Raji (cell line): ENCODE results near the gene CLDN9.

ENCODE experiments used
- POLR2A ChIP-seq: IDR thresholded peaks from 2 replicates; pipeline ENCODE4 v1.6.1; 2011; ENCODE audit warnings: low read depth, low read length, control low read depth; ENCODE audit not compliant: insufficient read depth

Gene CLDN9

GRCh38 chr16:3042376-3042775, 29.7 kb downstream of the CLDN9 start:
- TF ChIP-seq POLR2A = no peak

DNA sequence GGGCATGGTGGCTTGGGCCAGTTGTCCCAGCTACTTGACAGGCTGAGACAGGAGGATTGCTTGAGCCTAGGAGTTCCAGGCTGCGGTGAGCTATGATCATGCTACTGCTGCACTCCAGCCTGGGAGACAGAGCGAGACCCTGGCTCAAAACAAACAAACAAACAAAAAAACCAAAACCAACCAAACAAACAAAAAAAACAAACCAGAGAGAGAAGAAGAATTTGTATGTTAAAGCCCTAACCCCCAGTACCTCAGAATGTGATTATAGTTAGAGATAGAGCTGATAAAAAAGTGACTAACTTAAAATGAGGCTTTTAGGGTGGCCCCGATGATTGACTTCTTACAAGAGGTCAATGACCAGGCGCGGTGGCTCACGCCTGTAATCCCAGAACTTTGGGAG, 32.0 kb downstream of the CLDN9 start:
- no peak for TF ChIP-seq POLR2A

DNA sequence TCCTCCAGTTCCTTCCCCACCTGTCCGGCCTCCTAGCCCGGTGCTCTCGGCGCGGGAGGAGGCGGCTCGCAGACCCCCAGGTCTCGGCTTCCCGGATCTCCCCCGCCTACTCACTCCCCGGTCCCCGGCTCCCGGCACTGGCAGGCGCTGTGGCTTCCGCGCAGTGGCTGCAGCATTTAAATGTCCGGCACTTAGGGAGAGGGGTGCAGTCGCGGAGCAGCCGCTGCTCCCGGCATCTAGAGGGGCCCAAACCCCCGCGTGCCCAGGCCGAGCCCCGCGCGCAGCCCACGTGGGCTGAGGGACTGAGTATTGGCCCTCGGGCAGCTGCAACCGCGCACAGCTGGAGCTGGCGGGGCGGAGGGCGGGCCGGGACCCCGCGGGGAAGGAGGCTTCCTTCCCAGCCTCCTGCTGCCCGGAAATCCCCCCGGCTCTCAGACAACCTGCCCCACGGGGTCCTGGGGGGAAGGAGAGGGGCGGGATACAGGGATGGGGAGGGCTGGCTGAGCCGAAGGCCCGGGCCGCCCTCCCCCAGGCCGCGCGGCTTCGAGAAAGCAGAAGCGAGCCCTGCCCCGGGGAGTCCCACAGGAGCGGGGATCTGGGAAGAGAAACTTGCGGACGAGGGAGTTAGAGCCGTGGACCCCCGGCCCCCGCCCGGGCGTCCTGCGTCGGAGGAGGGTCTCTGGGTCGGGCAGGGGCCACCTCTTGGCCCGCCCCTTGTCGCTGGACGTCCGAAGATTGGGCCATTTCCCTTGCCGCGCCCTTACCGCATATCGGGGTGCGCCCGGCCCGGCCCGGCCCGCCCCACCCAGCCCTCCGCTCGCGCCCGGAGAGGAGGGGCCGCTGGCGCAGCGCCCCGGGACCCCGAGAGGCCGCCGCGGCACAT, 33.3 kb downstream of the CLDN9 start, which contains the start of gene MMP25:
Gene MMP25 (plus strand): TSS at position 804 of the 883 bp plus-strand sequence. CDS start 357 bp downstream, outside the sequence.
- no peak for TF ChIP-seq POLR2A

DNA sequence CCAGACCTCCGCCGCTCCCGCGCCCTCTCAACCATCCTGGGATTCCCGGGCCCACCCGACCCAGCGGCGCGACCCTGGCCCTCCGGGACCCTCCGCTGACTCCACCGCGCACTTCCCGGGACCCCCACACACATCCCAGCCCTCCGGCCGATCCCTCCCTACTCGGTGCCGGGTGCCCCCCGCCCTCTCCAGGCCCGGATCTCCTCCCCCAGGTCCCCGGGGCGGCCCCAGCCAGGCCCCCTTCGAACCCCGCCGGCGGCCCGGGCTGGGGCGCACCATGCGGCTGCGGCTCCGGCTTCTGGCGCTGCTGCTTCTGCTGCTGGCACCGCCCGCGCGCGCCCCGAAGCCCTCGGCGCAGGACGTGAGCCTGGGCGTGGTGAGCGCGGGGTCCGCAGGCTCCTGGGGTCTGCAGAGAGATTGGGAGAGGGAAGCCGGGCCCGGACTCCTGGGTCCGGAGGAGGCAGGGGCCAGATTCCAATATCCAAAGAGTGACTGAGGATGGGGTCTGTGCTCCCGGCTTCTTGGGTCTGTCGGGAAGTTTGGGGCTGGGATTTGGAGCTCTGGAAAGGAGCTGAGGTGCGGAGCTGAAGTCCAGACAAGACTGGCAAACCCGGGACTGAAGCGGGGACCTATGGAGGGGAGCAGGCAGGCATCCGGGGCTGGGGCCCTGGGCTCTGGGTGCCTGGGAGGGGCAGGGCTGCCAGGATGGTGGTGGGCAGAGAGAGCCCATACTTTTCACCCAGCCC, 34.1 kb downstream of the CLDN9 start:
- no peak for TF ChIP-seq POLR2A

- TF ChIP-seq POLR2A = no peak
Observed at GRCh38 chr16:3047387-3047720, 34.6 kb downstream of the CLDN9 start.

DNA sequence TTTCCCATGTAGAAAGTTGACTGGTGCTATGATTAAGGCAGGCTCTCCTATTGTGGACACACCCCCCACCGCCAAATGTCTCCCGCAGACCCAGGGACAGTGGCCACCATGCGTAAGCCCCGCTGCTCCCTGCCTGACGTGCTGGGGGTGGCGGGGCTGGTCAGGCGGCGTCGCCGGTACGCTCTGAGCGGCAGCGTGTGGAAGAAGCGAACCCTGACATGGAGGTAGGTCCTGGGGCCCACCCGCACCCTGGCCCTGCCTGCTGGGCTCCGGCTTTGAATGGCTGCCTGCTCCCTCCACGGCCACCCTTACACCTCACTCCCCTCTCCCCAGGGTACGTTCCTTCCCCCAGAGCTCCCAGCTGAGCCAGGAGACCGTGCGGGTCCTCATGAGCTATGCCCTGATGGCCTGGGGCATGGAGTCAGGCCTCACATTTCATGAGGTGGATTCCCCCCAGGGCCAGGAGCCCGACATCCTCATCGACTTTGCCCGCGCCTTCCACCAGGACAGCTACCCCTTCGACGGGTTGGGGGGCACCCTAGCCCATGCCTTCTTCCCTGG, 37.3 kb downstream of the CLDN9 start:
- TF ChIP-seq POLR2A = 0 out of 2 replicates have a peak, but pooled peaks have one; percentile 27

- TF ChIP-seq POLR2A = no peak
Observed at GRCh38 chr16:3050487-3050886, 37.8 kb downstream of the CLDN9 start.

GRCh38 chr16:3051009-3051408, 38.3 kb downstream of the CLDN9 start:
- TF ChIP-seq POLR2A = no peak

GRCh38 chr16:3051494-3051893, 38.8 kb downstream of the CLDN9 start:
- no peak for TF ChIP-seq POLR2A

GRCh38 chr16:3054965-3055733, 42.4 kb downstream of the CLDN9 start:
- TF ChIP-seq POLR2A = no peak

GRCh38 chr16:3056336-3057180, 43.8 kb downstream of the CLDN9 start:
- no peak for TF ChIP-seq POLR2A

DNA sequence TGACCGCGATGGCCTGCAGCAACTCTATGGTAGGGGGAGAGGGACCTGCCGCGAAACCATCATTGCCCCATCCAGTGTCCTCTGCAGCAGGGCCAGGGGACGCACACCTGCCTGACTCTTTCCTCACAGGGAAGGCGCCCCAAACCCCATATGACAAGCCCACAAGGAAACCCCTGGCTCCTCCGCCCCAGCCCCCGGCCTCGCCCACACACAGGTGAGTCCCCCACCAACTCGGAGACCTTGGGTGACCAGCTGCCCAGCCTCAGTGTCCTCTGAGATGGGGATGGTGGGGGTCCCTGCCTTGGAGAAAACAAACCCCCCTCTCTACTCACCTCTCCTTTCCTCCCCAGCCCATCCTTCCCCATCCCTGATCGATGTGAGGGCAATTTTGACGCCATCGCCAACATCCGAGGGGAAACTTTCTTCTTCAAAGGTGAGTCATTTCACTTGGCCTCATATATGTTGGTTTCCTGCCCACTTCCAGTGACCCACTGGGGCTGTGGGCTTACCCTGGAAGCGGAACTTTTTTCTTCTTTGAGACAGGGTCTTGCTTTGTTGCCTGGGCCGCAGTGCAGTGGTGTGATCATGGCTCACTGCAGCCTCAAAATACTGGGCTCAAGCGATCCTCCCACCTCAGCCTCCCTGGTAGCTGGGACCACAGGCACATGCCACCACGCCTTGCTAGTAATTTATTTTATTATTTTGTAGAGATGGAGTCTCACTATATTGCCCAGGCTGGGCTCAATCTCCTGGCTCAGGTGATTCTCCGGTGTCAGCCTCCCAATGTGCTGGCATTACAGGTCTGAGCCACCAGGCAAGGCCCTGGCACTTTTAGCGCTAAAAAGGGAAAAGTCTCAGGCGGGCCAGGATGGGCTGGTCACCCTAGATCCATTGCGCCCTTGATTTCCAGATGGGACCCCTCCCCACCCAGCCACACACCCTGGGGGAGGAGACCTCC, 44.7 kb downstream of the CLDN9 start:
- TF ChIP-seq POLR2A = no peak
